Measurements from ENCODE around the gene GARNL3. TPM values are rescaled to one million over a fixed set of nuclear protein-coding genes. Genes with fewer than 3 reads are reported as not detected.

The GARNL3 gene
- total RNA-seq, 1 experiment from 2014 or later = 2.8 TPM

DNA sequence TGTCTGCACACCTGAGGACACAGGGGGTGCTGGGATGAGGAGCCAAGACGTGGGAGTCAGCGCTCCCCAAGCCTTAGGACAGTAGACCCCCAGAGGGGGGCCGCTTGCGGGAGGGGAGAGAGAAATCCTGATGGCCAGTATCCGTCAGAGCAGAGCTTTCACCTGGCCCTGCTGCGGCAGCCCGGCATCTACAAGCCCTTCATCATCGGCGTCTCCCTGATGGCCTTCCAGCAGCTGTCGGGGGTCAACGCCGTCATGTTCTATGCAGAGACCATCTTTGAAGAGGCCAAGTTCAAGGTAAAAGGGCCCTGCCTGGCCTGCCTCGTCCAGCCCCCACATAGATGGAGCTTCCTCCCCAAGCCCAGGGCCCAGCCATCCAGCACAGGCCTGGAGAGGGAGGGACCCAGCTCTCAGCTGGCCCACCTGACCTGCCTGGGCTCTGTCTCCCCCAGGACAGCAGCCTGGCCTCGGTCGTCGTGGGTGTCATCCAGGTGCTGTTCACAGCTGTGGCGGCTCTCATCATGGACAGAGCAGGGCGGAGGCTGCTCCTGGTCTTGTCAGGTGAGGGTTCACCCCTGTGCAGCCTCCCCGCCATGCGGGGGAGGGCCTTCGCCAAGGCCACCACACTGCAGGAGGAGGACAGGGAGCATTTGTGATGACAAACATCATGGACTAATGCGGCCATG is 139.1 kb downstream of the GARNL3 start:
- DNase-seq = no peak
- H3K36me3 Mint-ChIP-seq (ENCODE audit: insufficient read depth, unreplicated experiment) = no peaks in the 10 kb centered on the region
- TF ChIP-seq, protein P1, sequence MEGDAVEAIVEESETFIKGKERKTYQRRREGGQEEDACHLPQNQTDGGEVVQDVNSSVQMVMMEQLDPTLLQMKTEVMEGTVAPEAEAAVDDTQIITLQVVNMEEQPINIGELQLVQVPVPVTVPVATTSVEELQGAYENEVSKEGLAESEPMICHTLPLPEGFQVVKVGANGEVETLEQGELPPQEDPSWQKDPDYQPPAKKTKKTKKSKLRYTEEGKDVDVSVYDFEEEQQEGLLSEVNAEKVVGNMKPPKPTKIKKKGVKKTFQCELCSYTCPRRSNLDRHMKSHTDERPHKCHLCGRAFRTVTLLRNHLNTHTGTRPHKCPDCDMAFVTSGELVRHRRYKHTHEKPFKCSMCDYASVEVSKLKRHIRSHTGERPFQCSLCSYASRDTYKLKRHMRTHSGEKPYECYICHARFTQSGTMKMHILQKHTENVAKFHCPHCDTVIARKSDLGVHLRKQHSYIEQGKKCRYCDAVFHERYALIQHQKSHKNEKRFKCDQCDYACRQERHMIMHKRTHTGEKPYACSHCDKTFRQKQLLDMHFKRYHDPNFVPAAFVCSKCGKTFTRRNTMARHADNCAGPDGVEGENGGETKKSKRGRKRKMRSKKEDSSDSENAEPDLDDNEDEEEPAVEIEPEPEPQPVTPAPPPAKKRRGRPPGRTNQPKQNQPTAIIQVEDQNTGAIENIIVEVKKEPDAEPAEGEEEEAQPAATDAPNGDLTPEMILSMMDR (IDR thresholded peaks at IDR 0.05; ENCODE audit: unreplicated experiment) = no peak
- H3K27me3 Mint-ChIP-seq (ENCODE audit: unreplicated experiment) = no peaks in the 10 kb centered on the region
- CTCF ChIA-PET = no interaction called here
- intact Hi-C loops (cut with micrococcal nuclease; ENCODE audit: unreplicated experiment) = no loop called here
- no peak overlapping the region for H3K27ac Mint-ChIP-seq (ENCODE audit: unreplicated experiment)
- no TSS peak for BruUV-seq (replicated peaks)
- H3K4me3 Mint-ChIP-seq (ENCODE audit: low read depth, unreplicated experiment) = no peak overlapping the region
- no peaks in the 10 kb centered on the region for H3K9me3 Mint-ChIP-seq (ENCODE audit: low read depth, unreplicated experiment)
- H3K4me1 Mint-ChIP-seq (ENCODE audit: low read depth, unreplicated experiment) = no peaks in the 10 kb centered on the region

DNA sequence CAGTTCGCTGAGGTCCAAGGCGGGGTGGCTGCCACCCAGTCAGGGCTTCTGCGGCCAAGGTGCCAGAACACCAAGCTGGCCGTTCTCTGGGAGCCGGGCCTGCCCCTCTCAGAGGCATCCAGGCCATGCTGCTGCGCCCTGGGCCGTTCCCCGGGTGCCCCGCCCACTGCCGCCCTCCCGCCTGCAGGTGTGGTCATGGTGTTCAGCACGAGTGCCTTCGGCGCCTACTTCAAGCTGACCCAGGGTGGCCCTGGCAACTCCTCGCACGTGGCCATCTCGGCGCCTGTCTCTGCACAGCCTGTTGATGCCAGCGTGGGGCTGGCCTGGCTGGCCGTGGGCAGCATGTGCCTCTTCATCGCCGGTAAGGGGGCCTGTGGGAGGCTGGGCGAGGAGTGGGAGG is 140.1 kb downstream of the GARNL3 start:
- intact Hi-C loops (cut with micrococcal nuclease; ENCODE audit: unreplicated experiment) = no loop called here
- Mint-ChIP-seq H3K27me3 (ENCODE audit: unreplicated experiment) (no peaks in the 10 kb centered on the region), H3K27ac (ENCODE audit: unreplicated experiment) (no peak overlapping the region), H3K36me3 (ENCODE audit: insufficient read depth, unreplicated experiment) (no peaks in the 10 kb centered on the region), H3K4me1 (ENCODE audit: low read depth, unreplicated experiment) (no peaks in the 10 kb centered on the region), H3K9me3 (ENCODE audit: low read depth, unreplicated experiment) (no peaks in the 10 kb centered on the region), H3K4me3 (ENCODE audit: low read depth, unreplicated experiment) (no peak overlapping the region)
- no peak for DNase-seq
- CTCF ChIA-PET = no interaction called here
- TF ChIP-seq, protein P1 (IDR thresholded peaks at IDR 0.05; ENCODE audit: unreplicated experiment) = no peak
- no TSS peak for BruUV-seq (replicated peaks)

DNA sequence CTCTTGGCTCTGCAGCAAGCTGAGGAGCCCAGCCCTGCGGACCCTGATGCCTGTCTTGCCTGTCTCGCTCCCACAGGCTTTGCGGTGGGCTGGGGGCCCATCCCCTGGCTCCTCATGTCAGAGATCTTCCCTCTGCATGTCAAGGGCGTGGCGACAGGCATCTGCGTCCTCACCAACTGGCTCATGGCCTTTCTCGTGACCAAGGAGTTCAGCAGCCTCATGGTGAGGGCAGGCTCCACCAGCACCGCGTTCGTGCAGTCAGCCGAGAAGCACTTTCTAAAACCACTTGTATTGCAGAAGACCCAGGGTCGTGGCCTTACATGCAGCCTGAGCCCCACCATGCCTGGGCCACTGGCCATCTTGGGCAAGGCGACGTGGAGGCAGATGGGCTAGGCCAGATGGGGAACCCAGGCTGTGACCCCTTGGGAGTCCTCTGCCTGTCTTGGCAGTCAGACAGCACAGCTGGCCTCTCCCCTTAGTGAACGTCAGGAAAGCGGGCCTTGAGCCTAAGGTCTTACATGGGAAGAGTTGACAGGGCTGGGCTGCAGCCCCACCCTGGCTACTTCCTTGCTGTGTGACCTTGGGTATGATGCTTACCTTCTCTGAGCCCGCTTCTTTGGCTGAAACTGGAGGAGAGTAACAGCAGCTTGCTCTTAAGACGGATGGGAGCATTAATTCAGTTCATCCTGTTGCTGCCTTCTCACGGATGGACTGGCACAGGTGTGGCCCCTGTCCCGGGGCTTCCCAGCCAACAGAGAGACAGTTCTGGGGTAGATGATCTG is 141.0 kb downstream of the GARNL3 start:
- DNase-seq = no peak
- no TSS peak for BruUV-seq (replicated peaks)
- Mint-ChIP-seq H3K4me1 (ENCODE audit: low read depth, unreplicated experiment) (no peaks in the 10 kb centered on the region), H3K9me3 (ENCODE audit: low read depth, unreplicated experiment) (no peaks in the 10 kb centered on the region), H3K27ac (ENCODE audit: unreplicated experiment) (no peak overlapping the region), H3K27me3 (ENCODE audit: unreplicated experiment) (no peaks in the 10 kb centered on the region), H3K36me3 (ENCODE audit: insufficient read depth, unreplicated experiment) (no peaks in the 10 kb centered on the region), H3K4me3 (ENCODE audit: low read depth, unreplicated experiment) (no peak overlapping the region)
- intact Hi-C loops (cut with micrococcal nuclease; ENCODE audit: unreplicated experiment) = no loop called here
- TF ChIP-seq, protein P1 (IDR thresholded peaks at IDR 0.05; ENCODE audit: unreplicated experiment) = no peak
- CTCF ChIA-PET = interaction anchor here (0.6 kb wide), 1 partner anchor 27 kb away, joined by 4 read pairs; no protein-coding TSS in a partner anchor

DNA sequence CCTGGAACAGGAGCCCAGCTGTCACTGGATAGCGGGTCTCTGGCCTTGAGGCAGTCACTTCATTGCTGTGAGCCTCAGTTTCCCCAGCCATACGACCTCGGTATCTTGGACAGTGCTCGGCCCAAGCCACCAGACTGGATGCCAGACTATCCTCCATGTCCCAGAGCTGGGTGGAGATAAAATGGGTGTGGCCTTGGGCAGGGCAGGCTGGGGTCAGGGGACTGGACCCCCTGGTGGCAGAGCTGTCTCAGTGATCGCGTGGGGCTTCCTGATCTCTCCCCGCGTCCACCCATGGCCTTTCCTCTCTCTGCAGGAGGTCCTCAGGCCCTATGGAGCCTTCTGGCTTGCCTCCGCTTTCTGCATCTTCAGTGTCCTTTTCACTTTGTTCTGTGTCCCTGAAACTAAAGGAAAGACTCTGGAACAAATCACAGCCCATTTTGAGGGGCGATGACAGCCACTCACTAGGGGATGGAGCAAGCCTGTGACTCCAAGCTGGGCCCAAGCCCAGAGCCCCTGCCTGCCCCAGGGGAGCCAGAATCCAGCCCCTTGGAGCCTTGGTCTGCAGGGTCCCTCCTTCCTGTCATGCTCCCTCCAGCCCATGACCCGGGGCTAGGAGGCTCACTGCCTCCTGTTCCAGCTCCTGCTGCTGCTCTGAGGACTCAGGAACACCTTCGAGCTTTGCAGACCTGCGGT is 142.4 kb downstream of the GARNL3 start:
- Mint-ChIP-seq H3K4me1 (ENCODE audit: low read depth, unreplicated experiment) (no peaks in the 10 kb centered on the region), H3K9me3 (ENCODE audit: low read depth, unreplicated experiment) (no peaks in the 10 kb centered on the region), H3K36me3 (ENCODE audit: insufficient read depth, unreplicated experiment) (peaks cover under 1% of the 10 kb centered on the region), H3K4me3 (ENCODE audit: low read depth, unreplicated experiment) (no peak overlapping the region), H3K27ac (ENCODE audit: unreplicated experiment) (no peak overlapping the region), H3K27me3 (ENCODE audit: unreplicated experiment) (no peaks in the 10 kb centered on the region)
- TF ChIP-seq, protein P1 (IDR thresholded peaks at IDR 0.05; ENCODE audit: unreplicated experiment) = no peak
- CTCF ChIA-PET = no interaction called here
- intact Hi-C loops (cut with micrococcal nuclease; ENCODE audit: unreplicated experiment) = no loop called here
- BruUV-seq (replicated peaks) = no TSS peak
- DNase-seq = no peak
